Lower leg skin (tissue), 4 donors: ENCODE data around the gene R3HDM2. TPM values are rescaled to one million over a fixed set of nuclear protein-coding genes. Genes with fewer than 3 reads are reported as not detected.
"Not testable (repeated sequence)": the region's sequence is repeated elsewhere in the genome, so short reads cannot be mapped to it uniquely, and the experiment has no call there.

Experiments
- DNase-seq, 2 donors: peaks; one replicate each; pipeline ENCODE4 v3.0.0-alpha.2; 2019; ENCODE audit warnings: low spot score in 2 of 2
- H3K4me3 ChIP-seq: fragments of 200-600 bp; sonication (generic); 2 replicates; pipeline ENCODE4 v1.5.1; 2017; ENCODE audit warnings: mild to moderate bottlenecking, low read depth; ENCODE audit not compliant: poor library complexity, severe bottlenecking
- CTCF ChIP-seq, 3 donors: fragments of 450-650 bp; IDR thresholded peaks; one replicate each; pipeline ENCODE4 v1.5.1; 2016; ENCODE audit warnings: antibody characterized with exemption in 3 of 3, mild to moderate bottlenecking in 3 of 3, moderate library complexity in 2 of 3
- POLR2A ChIP-seq, 2 donors: fragments of 450-650 bp; IDR thresholded peaks; one replicate each; pipeline ENCODE4 v1.6.1; 2016 to 2017; ENCODE audit warnings: antibody characterized with exemption in 2 of 2, mild to moderate bottlenecking in 1 of 2, moderate library complexity in 1 of 2
- WGBS, 2 donors: methylation state at CpG; one replicate each; pipeline ENCODE4 v1.1.5; 2018; 5-methylcytosine and 5-hydroxymethylcytosine counted together
- intact Hi-C: fragments of 100-400 bp; cut with DNase I; formaldehyde crosslinking; loops from one replicate; pipeline ENCODE4 v1.15.0; 2023; ENCODE audit warnings: low total_unique reads
- total RNA-seq, 4 donors: library from RNA; depleted of rRNA; stranded (reverse); fragments of >200 nt; gene quantifications; one replicate each; pipeline ENCODE4 v1.1.0, GENCODE V29; 2016

The R3HDM2 gene
- total RNA-seq, 4 donors from 2014 or later, result 37.2 to 64.6 (median 54.3) TPM

- 91 to 95% methylated on average over 7 of the region's 7 CpGs for WGBS, 2 donors
- DNase-seq, result no peak
- no peak overlapping the region for H3K4me3 ChIP-seq
- TF ChIP-seq POLR2A (IDR thresholded peaks at IDR 0.05), result no peak
- no peak for TF ChIP-seq CTCF (IDR thresholded peaks at IDR 0.05)
- intact Hi-C loops, result no loop called here
Measured at GRCh38 chr12:57368349-57369095, 62.3 kb downstream of the R3HDM2 start.

GRCh38 chr12:57367121-57367520, 63.7 kb downstream of the R3HDM2 start:
- intact Hi-C loops, result no loop called here

GRCh38 chr12:57366315-57366714, 64.5 kb downstream of the R3HDM2 start:
- no peak overlapping the region for H3K4me3 ChIP-seq
- DNase-seq, result no peak
- WGBS, 2 donors, result 98 to 100% methylated on average over 3 of the region's 3 CpGs
- TF ChIP-seq POLR2A (IDR thresholded peaks at IDR 0.05) (no peak), CTCF (IDR thresholded peaks at IDR 0.05) (no peak)
- intact Hi-C loops, result no loop called here

More at GRCh38 chr12:57367121-57367520, 63.7 kb downstream of the R3HDM2 start:
- TF ChIP-seq CTCF (IDR thresholded peaks at IDR 0.05) (no peak), POLR2A (IDR thresholded peaks at IDR 0.05) (no peak)
- H3K4me3 ChIP-seq, result no peak overlapping the region
- no peak for DNase-seq

GRCh38 chr12:57364156-57364555, 66.7 kb downstream of the R3HDM2 start:
- intact Hi-C loops, H3K4me3 ChIP-seq, DNase-seq: not testable (repeated sequence)
- 95 to 99% methylated on average over 5 of the region's 5 CpGs for WGBS, 2 donors

GRCh38 chr12:57360468-57360867, 70.4 kb downstream of the R3HDM2 start:
- DNase-seq, result no peak
- H3K4me3 ChIP-seq, result no peak overlapping the region
- no peak for TF ChIP-seq CTCF (IDR thresholded peaks at IDR 0.05)
- TF ChIP-seq POLR2A (IDR thresholded peaks at IDR 0.05), result no peak
- intact Hi-C loops, result no loop called here
- 93 to 97% methylated on average over 8 of the region's 8 CpGs for WGBS, 2 donors

- no peak for DNase-seq
- no peak overlapping the region for H3K4me3 ChIP-seq
- WGBS, 2 donors, result 95 to 96% methylated on average over 4 of the region's 4 CpGs
- intact Hi-C loops, result no loop called here
- TF ChIP-seq CTCF (IDR thresholded peaks at IDR 0.05) (no peak), POLR2A (IDR thresholded peaks at IDR 0.05) (no peak)
Measured at GRCh38 chr12:57358646-57359045, 72.2 kb downstream of the R3HDM2 start.
